NCI-H1048 (cell line): ENCODE measurements around the gene ABCA13.

Source experiments
- DNase-seq: peaks from one replicate; lab custom pipeline; 2025; lab: John Stamatoyannopoulos, UW

The ABCA13 gene

GRCh38 chr7:48429117-48429516, 257.9 kb downstream of the ABCA13 start:
- DNase-seq: no peak

DNA sequence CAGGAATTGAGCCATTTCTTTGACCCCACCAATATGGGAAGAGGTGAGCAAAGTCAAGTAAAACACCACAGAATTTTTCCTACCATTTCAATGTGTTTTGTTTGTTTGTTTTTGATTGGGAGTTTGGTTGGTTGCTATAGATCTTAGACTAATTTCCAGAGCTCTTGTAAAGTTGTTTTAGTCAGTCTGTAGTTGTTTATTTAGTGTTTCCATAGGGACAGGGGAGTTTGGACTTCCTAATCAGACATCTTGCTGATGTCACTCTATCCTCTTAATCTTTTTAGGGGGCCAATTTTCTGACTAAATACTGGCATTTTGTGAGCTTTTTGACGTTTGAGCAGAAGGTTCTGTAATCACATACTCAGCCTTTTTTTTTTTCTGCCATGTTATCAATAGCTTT, 266.9 kb downstream of the ABCA13 start:
- no peak for DNase-seq

DNA sequence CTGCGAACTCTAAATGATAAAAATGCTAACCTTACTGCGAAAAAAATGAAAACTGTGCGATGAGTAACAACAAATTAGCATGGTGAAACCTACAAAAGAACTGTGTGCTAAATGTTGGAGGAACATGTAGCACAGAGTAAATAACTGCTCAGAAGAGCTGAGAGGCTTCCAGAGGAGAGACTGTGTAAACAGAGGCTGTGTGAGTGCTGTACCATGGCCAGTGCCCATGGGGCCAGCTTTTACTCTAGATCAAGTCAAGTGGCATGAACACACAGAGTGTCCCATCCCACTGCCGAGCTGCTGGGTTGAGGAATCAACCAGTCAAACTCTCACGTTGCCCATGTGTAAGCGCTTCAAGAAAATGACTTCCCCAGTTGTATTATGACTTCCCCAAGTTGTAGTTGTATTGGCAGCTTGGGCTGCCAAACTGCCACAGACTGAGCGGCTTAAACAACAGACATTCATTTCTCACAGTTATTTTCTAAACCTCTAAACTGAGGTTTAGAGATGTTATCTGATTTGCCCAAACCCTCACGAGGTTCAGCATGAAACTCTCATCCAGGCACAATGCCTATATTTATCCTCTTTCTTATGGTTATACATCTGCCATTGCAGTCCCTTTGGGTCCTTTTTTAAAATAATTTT, 270.7 kb downstream of the ABCA13 start:
- DNase-seq: no peak

DNA sequence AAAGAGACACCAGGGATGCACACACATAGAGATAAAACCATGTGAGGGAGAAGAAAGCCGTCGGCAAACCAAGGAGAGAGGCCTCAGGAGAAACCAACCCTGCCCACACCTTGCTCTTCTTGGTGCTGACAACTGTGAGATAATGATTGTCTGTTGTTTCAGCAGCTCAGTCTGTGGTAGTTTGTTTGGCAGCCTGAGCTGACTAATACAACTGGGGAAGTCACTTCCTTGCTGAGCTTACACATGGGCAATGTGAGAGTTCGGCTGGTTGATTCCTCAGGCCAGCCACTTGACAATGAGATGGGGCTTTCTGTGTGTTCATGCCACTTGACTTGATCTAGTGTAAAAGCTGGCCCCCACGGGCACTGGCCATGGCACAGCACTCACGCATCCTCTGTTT, 271.8 kb downstream of the ABCA13 start:
- no peak for DNase-seq

- no peak for DNase-seq
Observed at GRCh38 chr7:48446721-48447120, 275.5 kb downstream of the ABCA13 start.

DNA sequence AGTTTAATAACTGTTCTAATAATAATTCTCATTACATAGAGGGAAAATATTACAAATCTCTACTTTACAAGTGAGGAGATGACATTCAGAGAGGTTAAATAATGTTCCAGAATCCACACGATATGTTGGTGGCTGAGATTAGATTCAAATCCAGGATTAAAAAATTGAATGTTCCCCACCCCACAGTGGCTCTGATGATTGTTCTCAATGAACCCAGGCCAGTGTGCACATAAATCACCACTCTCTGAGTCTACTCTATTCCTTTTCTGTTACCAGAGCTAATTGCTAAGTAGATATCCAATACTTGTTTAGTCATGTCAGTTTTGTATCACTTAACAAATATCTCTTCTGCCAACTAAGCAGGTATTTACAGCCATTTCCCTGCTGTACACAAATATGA, 281.0 kb downstream of the ABCA13 start:
- no peak for DNase-seq

DNA sequence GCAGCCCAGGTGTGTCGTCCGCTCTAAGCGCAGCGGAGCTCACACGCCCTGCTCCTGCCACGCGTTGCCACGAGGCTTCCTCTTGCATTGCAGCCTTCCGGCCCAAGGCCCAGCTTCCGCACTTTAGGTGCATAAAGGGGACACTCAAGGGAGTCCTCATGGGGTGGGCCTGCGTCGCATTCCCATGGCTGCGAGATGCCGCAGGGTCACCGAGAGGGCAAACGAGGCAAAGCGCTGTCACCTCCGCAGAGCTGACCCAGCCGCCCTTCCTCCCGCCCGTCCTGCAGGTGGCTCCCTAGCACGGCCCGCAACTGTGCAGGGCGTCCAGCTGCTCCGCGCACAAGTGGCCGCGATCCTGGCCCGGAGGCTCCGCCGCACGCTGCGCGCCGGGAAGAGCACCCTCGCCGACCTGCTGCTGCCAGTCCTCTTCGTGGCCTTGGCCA, 283.5 kb downstream of the ABCA13 start:
- no peak for DNase-seq

- no peak for DNase-seq
Observed at GRCh38 chr7:48455363-48455762, 284.1 kb downstream of the ABCA13 start.

GRCh38 chr7:48458701-48459524, 287.7 kb downstream of the ABCA13 start:
- no peak for DNase-seq

GRCh38 chr7:48466713-48467112, 295.5 kb downstream of the ABCA13 start:
- DNase-seq: no peak

DNA sequence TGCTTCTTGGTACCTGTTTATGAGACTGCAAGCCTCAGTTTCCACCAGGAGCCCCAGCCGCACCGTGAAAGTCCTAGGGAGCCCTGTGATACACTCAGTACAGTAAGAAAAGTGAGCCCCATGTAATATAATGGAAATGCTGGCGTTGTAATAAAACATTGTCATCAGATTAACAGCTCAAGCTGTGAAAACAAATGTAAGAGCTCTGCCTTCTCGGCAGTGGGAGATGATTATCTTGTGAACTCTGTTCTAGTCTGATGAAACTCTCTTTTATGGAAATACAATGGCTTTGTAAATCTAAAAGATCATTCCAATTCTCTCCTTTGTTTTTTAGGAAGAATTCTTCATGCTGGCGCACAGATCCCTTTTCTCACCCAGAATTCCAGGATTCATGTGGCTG, 299.9 kb downstream of the ABCA13 start:
- DNase-seq: no peak

GRCh38 chr7:48472640-48473039, 301.4 kb downstream of the ABCA13 start:
- DNase-seq: no peak

DNA sequence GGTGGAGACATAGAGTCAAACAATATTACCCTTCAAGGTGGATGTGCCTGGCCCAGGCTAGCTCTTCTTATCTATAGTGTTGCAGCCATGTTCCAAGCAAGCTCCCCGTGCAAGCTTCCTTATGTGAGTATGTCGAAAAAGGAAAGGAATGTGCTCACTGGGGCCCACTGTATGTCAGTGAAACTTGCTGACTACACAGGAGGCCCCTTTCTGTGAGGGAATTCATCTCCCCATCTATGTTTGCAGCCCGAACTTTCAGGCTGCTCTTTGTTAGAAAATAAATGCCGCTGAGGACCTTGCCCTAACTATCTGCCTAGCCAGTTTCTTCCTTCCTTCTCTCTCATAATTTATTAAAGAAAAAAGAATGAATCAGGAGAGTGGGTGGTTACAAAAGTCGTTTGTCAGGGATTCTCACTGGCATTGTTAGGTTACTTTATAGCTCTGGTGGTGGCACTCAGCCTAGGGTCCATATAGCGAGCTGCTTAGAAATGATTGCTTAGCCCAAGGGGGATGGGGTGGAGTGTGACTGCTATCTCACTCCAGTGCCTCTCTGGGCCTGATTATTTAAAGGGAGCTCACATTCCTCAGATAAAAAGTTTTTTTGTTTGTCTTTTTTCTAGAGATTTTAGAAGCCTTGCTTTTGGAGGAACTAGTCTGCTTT, 302.1 kb downstream of the ABCA13 start:
- DNase-seq: no peak

DNA sequence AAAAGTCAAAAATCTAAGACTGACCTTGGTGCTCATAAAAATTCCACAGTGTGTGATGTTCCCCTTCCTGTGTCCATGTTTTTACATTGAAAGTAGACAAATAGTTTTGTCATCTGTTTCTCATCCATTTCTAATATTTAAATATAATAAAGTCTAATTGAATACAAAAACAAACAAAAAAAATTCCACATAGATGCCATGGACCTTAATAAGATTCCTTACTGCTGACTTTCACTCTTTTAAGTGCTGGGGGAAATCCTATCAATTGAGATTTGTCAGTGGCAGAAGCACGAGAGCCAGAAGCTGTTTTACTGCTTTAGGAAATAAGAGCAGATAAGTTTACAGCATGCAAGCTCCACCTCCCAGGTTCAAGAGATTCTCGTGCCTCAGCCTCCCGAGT, 310.0 kb downstream of the ABCA13 start:
- no peak for DNase-seq

- DNase-seq: no peak
Observed at GRCh38 chr7:48497521-48497920, 326.3 kb downstream of the ABCA13 start.

GRCh38 chr7:48502021-48502420, 330.8 kb downstream of the ABCA13 start:
- no peak for DNase-seq

- DNase-seq: no peak
Observed at GRCh38 chr7:48505051-48505450, 333.8 kb downstream of the ABCA13 start.

GRCh38 chr7:48505466-48505865, 334.2 kb downstream of the ABCA13 start:
- no peak for DNase-seq

- no peak for DNase-seq
Observed at GRCh38 chr7:48506569-48506968, 335.3 kb downstream of the ABCA13 start.

GRCh38 chr7:48511080-48511479, 339.8 kb downstream of the ABCA13 start:
- DNase-seq: no peak

DNA sequence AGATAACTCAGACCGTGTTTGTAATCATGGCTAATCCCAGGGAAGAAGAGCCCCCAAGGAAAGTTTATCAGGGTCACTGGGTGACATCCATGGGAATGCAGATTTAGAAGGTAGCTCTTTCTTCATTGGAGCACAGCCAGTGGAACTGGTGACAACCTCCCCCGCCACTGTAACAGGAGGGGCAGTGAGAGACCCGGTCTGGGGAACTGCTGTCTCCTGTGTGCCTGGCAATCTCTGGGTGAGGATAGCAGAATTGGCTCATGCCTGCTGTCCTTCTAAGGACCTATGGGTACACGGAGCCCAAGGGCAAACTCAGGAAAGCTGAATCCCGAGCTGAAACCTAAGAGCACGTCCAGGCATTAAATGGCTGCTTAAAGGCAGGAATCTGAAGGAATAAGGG, 341.6 kb downstream of the ABCA13 start:
- no peak for DNase-seq

GRCh38 chr7:48515171-48515570, 343.9 kb downstream of the ABCA13 start:
- no peak for DNase-seq

DNA sequence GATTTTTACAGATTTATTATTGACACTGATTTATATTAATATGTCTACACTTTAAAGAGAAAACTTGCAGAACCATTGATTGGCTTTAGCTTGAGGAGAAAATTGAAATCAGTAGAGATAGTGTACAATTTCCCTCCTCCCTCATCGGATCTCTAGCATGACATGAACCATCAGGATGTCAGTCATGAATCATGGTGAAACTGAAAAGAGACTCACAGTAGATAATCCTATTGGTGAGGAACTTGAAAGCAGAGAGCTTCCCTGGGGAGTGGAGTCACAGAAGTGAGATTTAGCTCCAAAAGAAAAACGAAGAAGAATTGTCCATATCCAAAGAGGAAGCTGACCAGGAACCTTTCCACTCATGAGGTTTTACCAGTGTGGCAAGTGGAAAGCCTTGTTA, 346.8 kb downstream of the ABCA13 start:
- no peak for DNase-seq
